GM12878 (cell line): ENCODE data around the gene MMADHC. TPM values are rescaled to one million over a fixed set of nuclear protein-coding genes. Genes with fewer than 3 reads are reported as not detected.

Experiments
- DPF2 ChIP-seq: fragments of 450-650 bp; IDR thresholded peaks from 2 replicates; pipeline ENCODE4 v1.6.1; 2017; ENCODE audit warnings: mild to moderate bottlenecking
- EP300 ChIP-seq, 2 experiments: fragments of 150-350 bp in 1 of 2; IDR thresholded peaks; 2 replicates each; pipeline ENCODE4 v1.6.1; 2011 to 2012; ENCODE audit warnings: low read depth in 2 of 2, low read length in 2 of 2, borderline replicate concordance in 1 of 2, improper control_type of control experiment in 1 of 2, inconsistent platforms in 1 of 2; ENCODE audit not compliant: control insufficient read depth in 1 of 2
- MEF2A ChIP-seq: IDR thresholded peaks from 2 replicates; pipeline ENCODE4 v1.6.1; 2011; ENCODE audit warnings: low read depth, mild to moderate bottlenecking, low read length, moderate library complexity; ENCODE audit not compliant: insufficient read depth
- MTA2 ChIP-seq: fragments of 450-650 bp; IDR thresholded peaks from 2 replicates; pipeline ENCODE4 v1.6.1; 2016; ENCODE audit warnings: low read depth, mild to moderate bottlenecking, moderate library complexity
- MXI1 ChIP-seq: fragments of 150-350 bp; IDR thresholded peaks from 2 replicates; pipeline ENCODE4 v1.6.1; 2011; ENCODE audit warnings: low read depth, mild to moderate bottlenecking, inconsistent platforms, low read length, improper control_type of control experiment
- NR2C1 ChIP-seq: fragments of 450-650 bp; IDR thresholded peaks from 2 replicates; pipeline ENCODE4 v1.6.1; 2017; ENCODE audit warnings: antibody characterized with exemption, mild to moderate bottlenecking, moderate library complexity
- PRDM15 ChIP-seq: fragments of 450-650 bp; formaldehyde crosslinking; IDR thresholded peaks from 2 replicates; pipeline ENCODE4 v1.4.0; 2020; ENCODE audit warnings: mild to moderate bottlenecking, moderate library complexity
- RELA ChIP-seq: fragments of 450-650 bp; IDR thresholded peaks from 2 replicates; pipeline ENCODE4 v1.8.0; 2014; ENCODE audit warnings: borderline replicate concordance; ENCODE audit not compliant: partially characterized antibody
- RFX5 ChIP-seq: IDR thresholded peaks from 2 replicates; pipeline ENCODE4 v1.6.1; 2011; ENCODE audit warnings: low read depth, low read length, improper control_type of control experiment
- SKIL ChIP-seq: fragments of 450-650 bp; IDR thresholded peaks from 2 replicates; pipeline ENCODE4 v1.6.1; 2017; ENCODE audit warnings: mild to moderate bottlenecking, low read depth, inconsistent platforms; ENCODE audit not compliant: poor library complexity, severe bottlenecking
- SMAD5 ChIP-seq: IDR thresholded peaks from 2 replicates; pipeline ENCODE4 v1.6.1; 2016; ENCODE audit warnings: antibody characterized with exemption, low read depth
- SREBF1 ChIP-seq: IDR thresholded peaks from 2 replicates; pipeline ENCODE4 v1.6.1; 2012; ENCODE audit warnings: mild to moderate bottlenecking, low read length
- TARDBP ChIP-seq: IDR thresholded peaks from 2 replicates; pipeline ENCODE4 v1.6.1; 2016; ENCODE audit warnings: borderline replicate concordance
- TBL1XR1 ChIP-seq: IDR thresholded peaks from 2 replicates; pipeline ENCODE4 v1.6.1; 2012; ENCODE audit warnings: low read depth, low read length, improper control_type of control experiment
- ZBTB33 ChIP-seq: fragments of 450-650 bp; IDR thresholded peaks from 2 replicates; pipeline ENCODE4 v1.6.1; 2017; ENCODE audit warnings: mild to moderate bottlenecking
- polyA plus RNA-seq, 11 experiments: library from polyadenylated mRNA; depleted of rRNA in 4 of 11; unstranded in 6 of 11; stranded (reverse) in 5 of 11; fragments of >200 nt; fragmentation: Nextera tagmentation in 4 of 11; fragmentation: Illumina TruSeq in 1 of 11; extraction: Ambion mirVana in 4 of 11; extraction: Trizol in 1 of 11; gene quantifications; 1 replicate in 1 of 11; 2 replicates in 10 of 11; pipeline versions ENCODE4 v1.2.1 to v1.2.3, GENCODE V29; 2011 to 2016; ENCODE audit warnings: inconsistent platforms in 2 of 11, missing spikeins in 2 of 11, low read depth in 1 of 11
- total RNA-seq, 4 experiments: library from RNA; depleted of rRNA in 3 of 4; stranded (reverse); fragments of >200 nt in 3 of 4; fragmentation: Illumina TruSeq in 1 of 4; extraction: Trizol in 1 of 4; gene quantifications; 2 replicates each; pipeline versions ENCODE4 v1.2.1 to v1.2.3, GENCODE V29; 2013 to 2021

Gene MMADHC
- total and polyA plus RNA-seq, 10 of the 15 experiments (the other 5 are each of a cell fraction or from before 2014, with no cell fraction given) = 93.6 to 415 (median 147) TPM

- TF ChIP-seq MEF2A = no peak
- no peak for TF ChIP-seq RFX5
- TF ChIP-seq SMAD5 = no peak
- TF ChIP-seq NR2C1 = no peak
- peak; percentile 15 for TF ChIP-seq SKIL
- no peak for TF ChIP-seq MXI1
- no peak for TF ChIP-seq TBL1XR1
- TF ChIP-seq RELA = no peak
- TF ChIP-seq EP300 (IDR thresholded peaks at IDR 0.05; ENCODE audit: borderline replicate concordance in 1 of 2, control insufficient read depth in 1 of 2, low read depth in 2 of 2, low read length in 2 of 2) = no peak
- TF ChIP-seq DPF2 = no peak
- no peak for TF ChIP-seq TARDBP
- TF ChIP-seq ZBTB33 = no peak
- no peak for TF ChIP-seq MTA2
- no peak for TF ChIP-seq SREBF1
- no peak for TF ChIP-seq PRDM15 (CRISPR knock-in tag)
- TF ChIP-seq, all 136 proteins: peak for 6
Measured at GRCh38 chr2:149561309-149561926, 26.2 kb downstream of the MMADHC start (continued).
